AG09309 (cell line): Measurements from ENCODE around the gene LRRC23.
A peak's percentile ranks its signal among the peaks of the same experiment; 100 is the strongest.

ENCODE experiments used
- DNase-seq: peaks from one replicate; pipeline ENCODE4 v3.0.0-alpha.2; 2010; ENCODE audit warnings: low read depth
- H3K4me3 ChIP-seq: 2 replicates; pipeline ENCODE4 v1.5.1; 2011; ENCODE audit warnings: mild to moderate bottlenecking, low read depth, low read length, moderate library complexity; ENCODE audit not compliant: control insufficient read depth
- CTCF ChIP-seq: IDR thresholded peaks from 2 replicates; pipeline ENCODE4 v1.5.1; 2011; ENCODE audit warnings: mild to moderate bottlenecking, low read depth, low read length, inconsistent platforms; ENCODE audit not compliant: insufficient read depth, control insufficient read depth; ENCODE audit errors: missing control alignments

LRRC23 gene

DNA sequence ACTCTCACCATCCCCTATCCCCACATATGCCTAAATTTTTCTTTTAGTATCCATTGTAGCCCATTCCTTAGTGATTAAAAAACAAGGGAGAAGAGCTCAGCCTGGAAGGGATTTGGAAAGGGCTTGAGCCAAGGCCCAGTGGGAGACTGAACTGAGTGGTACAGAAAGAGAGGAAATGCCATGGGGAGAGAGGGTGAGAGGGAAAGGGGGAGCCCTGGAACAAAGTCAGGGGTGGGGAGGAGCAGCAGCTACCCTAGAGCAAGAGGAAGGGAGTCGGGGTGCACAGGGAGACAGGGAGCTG, 20.6 kb downstream of the LRRC23 start:
- DNase-seq = no peak
- no peak overlapping the region for H3K4me3 ChIP-seq
- no peak for TF ChIP-seq CTCF

DNA sequence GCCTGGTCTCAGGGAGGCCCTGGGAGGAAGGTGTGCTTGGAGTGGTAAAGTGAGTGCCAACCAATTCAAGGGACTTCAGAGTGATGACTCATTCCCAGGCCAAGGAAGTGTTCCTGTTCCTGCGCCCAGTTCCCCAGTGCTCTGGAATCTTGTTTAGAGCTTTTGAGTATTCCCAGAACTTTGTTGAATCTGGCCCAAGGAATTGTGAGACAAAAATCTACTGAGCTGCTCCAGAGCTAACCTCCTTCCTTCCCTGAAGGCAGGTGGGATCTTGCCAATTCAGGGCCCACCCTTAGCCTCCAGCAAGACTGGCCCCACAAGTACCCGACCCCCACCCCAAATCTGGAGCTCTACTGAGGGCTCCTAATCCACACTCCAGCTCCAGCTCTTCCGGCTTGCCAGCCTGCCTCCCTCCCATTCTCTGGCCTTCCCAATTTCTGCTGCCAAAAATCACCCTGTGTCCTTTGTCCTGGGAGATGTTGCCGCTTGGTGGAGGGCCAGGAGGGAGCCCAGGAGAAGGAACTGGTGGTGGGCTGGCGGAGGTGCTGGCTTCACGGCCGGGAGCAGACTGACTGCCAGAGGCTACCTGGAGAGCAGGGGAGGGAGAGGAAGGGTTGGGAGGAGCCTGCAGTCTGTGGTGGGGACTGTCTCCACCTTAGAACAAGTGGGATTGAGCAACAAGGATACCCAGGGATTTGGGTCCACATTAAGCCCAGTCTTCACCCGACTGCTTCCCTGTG, 21.1 kb downstream of the LRRC23 start:
- H3K4me3 ChIP-seq = peak overlapping the region; percentile 98
- peak; percentile 72 for DNase-seq
- no peak for TF ChIP-seq CTCF

DNA sequence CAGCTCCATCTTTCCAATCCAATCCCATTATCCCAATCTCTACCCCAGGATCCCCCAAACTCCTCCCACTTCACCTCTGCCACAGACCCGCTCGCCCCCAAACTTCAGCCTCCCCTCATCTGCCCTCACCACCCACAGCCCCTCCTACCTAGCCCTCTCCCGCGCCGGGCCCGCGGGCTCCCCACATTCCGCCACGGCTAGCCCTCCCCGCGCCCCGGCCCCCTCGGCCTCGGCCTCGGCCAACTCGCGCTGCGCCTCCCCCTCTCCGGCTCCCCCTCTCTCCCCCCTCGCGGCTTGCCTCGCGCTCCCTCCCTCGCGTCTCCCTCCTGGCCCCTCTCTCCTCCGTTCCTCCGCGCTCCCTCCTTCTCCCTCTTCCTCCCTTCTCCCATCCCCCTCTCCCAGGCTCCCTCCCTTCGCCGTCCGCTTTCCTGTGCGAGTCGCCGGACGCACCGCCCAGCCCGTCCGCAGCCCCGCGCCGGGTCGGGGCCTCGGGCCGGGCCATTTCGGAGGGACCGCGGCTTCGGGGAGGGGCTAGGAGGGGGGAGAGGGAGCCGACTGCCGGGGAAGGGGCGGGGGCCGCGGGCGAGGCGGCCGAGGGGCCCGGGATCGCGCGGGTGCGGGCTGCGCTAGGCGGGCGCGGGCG, 22.9 kb downstream of the LRRC23 start, which contains the start of gene ATN1:
TSS of gene ATN1 (plus strand) at position 581 of the 643 bp plus-strand sequence. CDS start 6,043 bp downstream, outside the sequence.
- H3K4me3 ChIP-seq = peak within 1 kb of the TSS; percentile 98
- no peak for DNase-seq
- TF ChIP-seq CTCF = no peak

- no peak for TF ChIP-seq CTCF
- H3K4me3 ChIP-seq = peak overlapping the region; percentile 98
- DNase-seq = no peak
Observed at GRCh38 chr12:6928022-6928702, 23.5 kb downstream of the LRRC23 start.

- no peak for DNase-seq
- H3K4me3 ChIP-seq = peak overlapping the region; percentile 98
- TF ChIP-seq CTCF = no peak
Observed at GRCh38 chr12:6928703-6929407, 24.2 kb downstream of the LRRC23 start.
